ENCODE measurements around the gene THBS2.

The THBS2 gene

GRCh38 chr6:169168706-169169105 lies 84.9 kb downstream of the THBS2 start:
- in situ Hi-C loops (cut with MboI; ENCODE audit: low sequenced_read_pairs) = no loop called here

GRCh38 chr6:169168302-169168630 lies 85.4 kb downstream of the THBS2 start:
- in situ Hi-C loops (cut with MboI; ENCODE audit: low sequenced_read_pairs) = no loop called here

- in situ Hi-C loops (cut with MboI; ENCODE audit: low sequenced_read_pairs) = no loop called here
Observed at GRCh38 chr6:169167581-169168301, 85.9 kb downstream of the THBS2 start.

- in situ Hi-C loops (cut with MboI; ENCODE audit: low sequenced_read_pairs) = no loop called here
Observed at GRCh38 chr6:169166896-169167580, 86.6 kb downstream of the THBS2 start.
